Testis (tissue), 2 donors: Measurements from ENCODE around the gene PLPPR3.
"Not testable (repeated sequence)": the region's sequence is repeated elsewhere in the genome, so short reads cannot be mapped to it uniquely, and the experiment has no call there.

Experiments used
- CTCF ChIP-seq, 3 experiments: fragments of 450-650 bp in 2 of 3; fragments of 200-600 bp in 1 of 3; sonication (generic) in 1 of 3; IDR thresholded peaks; one replicate each; pipeline ENCODE4 v1.5.1; 2016 to 2019; ENCODE audit warnings: antibody characterized with exemption in 3 of 3, mild to moderate bottlenecking in 2 of 3, moderate library complexity in 1 of 3
- POLR2A ChIP-seq: fragments of 450-650 bp; IDR thresholded peaks from one replicate; pipeline ENCODE4 v1.6.1; 2017; ENCODE audit warnings: antibody characterized with exemption, mild to moderate bottlenecking, moderate library complexity

GRCh38 chr19:820212-820611 lies 1.5 kb downstream of the PLPPR3 start:
- not testable (repeated sequence) for TF ChIP-seq POLR2A; CTCF (IDR thresholded peaks at IDR 0.05)
